ENCODE results near the gene SUGP2.

- no peak for TF ChIP-seq TAF1 (IDR thresholded peaks at IDR 0.05; ENCODE audit: borderline replicate concordance, low read depth, low read length)
- TF ChIP-seq POLR2A (IDR thresholded peaks at IDR 0.05; ENCODE audit: low read depth, low read length), result no peak
- TF ChIP-seq POLR2AphosphoS5 (IDR thresholded peaks at IDR 0.05; ENCODE audit: low read depth, low read length), result no peak
Measured at GRCh38 chr19:18985257-18985656, 48.1 kb downstream of the SUGP2 start.

All from GM12892 (cell line).